T-helper 2 cell treated with Interferon-gamma antibody and Interleukin-4, amounts not matched to agents 5 μg/mL and 100 μg/mL, for 36 hours (primary cell): ENCODE results near the gene COPRS.
"Not testable (repeated sequence)": the region's sequence is repeated elsewhere in the genome, so short reads cannot be mapped to it uniquely, and the experiment has no call there.

Experiments
- DNase-seq: peaks from one replicate; pipeline ENCODE4 v3.0.0; 2021; ENCODE audit warnings: low spot score
- H3K27ac Mint-ChIP-seq: one replicate; pipeline ENCODE4 v1.8.0; 2021; ENCODE audit warnings: mild to moderate bottlenecking, mixed read lengths
- H3K27me3 Mint-ChIP-seq: one replicate; pipeline ENCODE4 v1.8.0; 2021; ENCODE audit warnings: low read depth, mixed read lengths
- H3K36me3 Mint-ChIP-seq: one replicate; pipeline ENCODE4 v1.8.0; 2021; ENCODE audit warnings: low read depth, mixed read lengths
- H3K4me1 Mint-ChIP-seq: one replicate; pipeline ENCODE4 v1.8.0; 2021; ENCODE audit warnings: low read depth, mixed read lengths
- H3K4me3 Mint-ChIP-seq: one replicate; pipeline ENCODE4 v1.8.0; 2022; ENCODE audit warnings: mild to moderate bottlenecking, moderate library complexity, mixed read lengths
- H3K9me3 Mint-ChIP-seq: one replicate; pipeline ENCODE4 v1.8.0; 2021; ENCODE audit warnings: mixed read lengths

Gene COPRS

GRCh38 chr17:31809876-31810275 is 49.2 kb downstream of the COPRS start:
- H3K36me3 Mint-ChIP-seq, H3K27ac Mint-ChIP-seq, H3K4me1 Mint-ChIP-seq, H3K27me3 Mint-ChIP-seq, H3K9me3 Mint-ChIP-seq, H3K4me3 Mint-ChIP-seq, DNase-seq: not testable (repeated sequence)

- H3K9me3 Mint-ChIP-seq: no peaks in the 10 kb centered on the region
- no peak overlapping the region for H3K27ac Mint-ChIP-seq
- DNase-seq: no peak
- no peak overlapping the region for H3K4me3 Mint-ChIP-seq
- no peaks in the 10 kb centered on the region for H3K36me3 Mint-ChIP-seq
- H3K27me3 Mint-ChIP-seq: peaks cover 5% of the 10 kb centered on the region
- H3K4me1 Mint-ChIP-seq: no peaks in the 10 kb centered on the region
These were observed 50.5 kb downstream of the COPRS start for GRCh38 chr17:31808521-31809050.

- Mint-ChIP-seq H3K27ac (no peak overlapping the region), H3K4me1 (no peaks in the 10 kb centered on the region), H3K9me3 (no peaks in the 10 kb centered on the region), H3K27me3 (peaks cover 5% of the 10 kb centered on the region), H3K4me3 (no peak overlapping the region), H3K36me3 (no peaks in the 10 kb centered on the region)
- DNase-seq: no peak
These were observed 51.2 kb downstream of the COPRS start for GRCh38 chr17:31807846-31808245.

GRCh38 chr17:31806921-31807320 is 52.1 kb downstream of the COPRS start:
- H3K27me3 Mint-ChIP-seq: peaks cover 5% of the 10 kb centered on the region
- H3K36me3 Mint-ChIP-seq: no peaks in the 10 kb centered on the region

GRCh38 chr17:31803494-31804213 is 55.4 kb downstream of the COPRS start:
- Mint-ChIP-seq H3K9me3 (no peaks in the 10 kb centered on the region), H3K4me3 (no peak overlapping the region), H3K4me1 (no peaks in the 10 kb centered on the region), H3K27ac (no peak overlapping the region), H3K27me3 (peaks cover 5% of the 10 kb centered on the region), H3K36me3 (no peaks in the 10 kb centered on the region)
- no peak for DNase-seq

More at GRCh38 chr17:31806921-31807320, 52.1 kb downstream of the COPRS start:
- Mint-ChIP-seq H3K27ac (no peak overlapping the region), H3K4me3 (no peak overlapping the region), H3K4me1 (no peaks in the 10 kb centered on the region), H3K9me3 (no peaks in the 10 kb centered on the region)
- no peak for DNase-seq

GRCh38 chr17:31802502-31802901 is 56.5 kb downstream of the COPRS start:
- H3K4me3 Mint-ChIP-seq: no peak overlapping the region
- H3K9me3 Mint-ChIP-seq: no peaks in the 10 kb centered on the region
- DNase-seq: no peak
- H3K27ac Mint-ChIP-seq: no peak overlapping the region
- peaks cover 3% of the 10 kb centered on the region for H3K27me3 Mint-ChIP-seq
- H3K4me1 Mint-ChIP-seq: no peaks in the 10 kb centered on the region
- no peaks in the 10 kb centered on the region for H3K36me3 Mint-ChIP-seq
